Measurements from ENCODE around the gene NAALADL2. TPM values are rescaled to one million over a fixed set of nuclear protein-coding genes. Genes with fewer than 3 reads are reported as not detected.
"Not testable (repeated sequence)": the region's sequence is repeated elsewhere in the genome, so short reads cannot be mapped to it uniquely, and the experiment has no call there.

Gene NAALADL2
- total RNA-seq, 1 donor from 2014 or later, result 11.5 TPM

DNA sequence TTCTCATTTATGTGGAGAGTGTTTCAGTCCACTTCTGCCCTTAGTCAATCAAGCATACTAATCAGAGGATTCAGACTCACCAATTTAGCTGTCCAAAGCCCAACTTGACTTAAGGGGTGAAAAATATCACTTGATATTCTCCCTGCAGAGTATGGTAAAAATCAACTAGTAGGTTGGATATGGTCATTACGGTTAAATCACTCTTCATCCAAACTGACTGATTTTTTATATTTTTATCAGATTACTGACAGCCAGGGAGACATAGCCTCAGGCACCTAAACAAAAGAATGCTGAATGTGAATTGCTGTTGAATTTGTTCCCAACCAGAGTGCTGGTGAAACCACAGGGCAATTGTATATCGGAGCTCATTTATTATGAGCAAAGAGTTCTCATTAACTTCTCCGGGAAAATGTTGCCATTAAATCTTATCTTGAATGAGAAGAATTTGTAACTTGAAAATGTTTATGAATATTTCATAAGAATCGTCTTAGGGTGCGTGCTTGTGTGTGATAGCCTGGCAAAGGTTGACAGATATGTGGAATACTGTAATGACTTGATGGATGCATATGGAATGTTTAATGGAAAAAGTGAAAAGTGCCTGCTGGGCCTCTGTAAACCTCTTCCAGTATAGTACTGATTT lies 411.2 kb downstream of the NAALADL2 start:
- Mint-ChIP-seq H3K4me3 (peak overlapping the region; percentile 22), H3K27me3 (ENCODE audit: insufficient read depth, low read depth) (no peaks in the 10 kb centered on the region)
- no peak overlapping the region for H3K27ac ChIP-seq

DNA sequence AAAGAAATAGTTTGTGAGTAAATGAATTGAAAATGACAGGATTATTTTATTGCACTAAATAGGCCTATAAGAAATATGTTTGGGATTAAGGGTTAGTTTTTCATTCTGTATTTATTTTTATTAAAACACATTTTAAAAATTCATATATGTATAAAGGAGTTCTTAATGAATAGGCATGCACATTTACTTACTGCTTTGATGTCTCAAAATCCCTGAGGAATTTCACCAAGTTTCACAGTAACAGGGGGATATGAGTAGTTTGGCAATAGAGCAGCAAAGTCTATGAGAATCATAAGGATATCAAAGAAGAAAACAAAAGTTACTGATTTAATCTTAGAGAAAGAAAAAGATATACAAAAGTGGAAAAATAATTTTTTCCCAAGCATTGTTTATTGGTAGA lies 411.7 kb downstream of the NAALADL2 start:
- Histone ChIP-seq H3K27me3 (no peaks in the 10 kb centered on the region), H2AFZ (replicated peaks) (no peak overlapping the region), H3K9me3 (ENCODE audit: low read depth) (no peaks in the 10 kb centered on the region), H4K20me1 (ENCODE audit: low read depth) (no peaks in the 10 kb centered on the region), H3K4me2 (no peak overlapping the region), H3K79me2 (ENCODE audit: low read depth) (no peaks in the 10 kb centered on the region), H3F3A (ENCODE audit: low read depth) (no peaks in the 10 kb centered on the region), H3K9ac (no peak overlapping the region), H3K4me3 (no peak overlapping the region), H3K4me1 (no peaks in the 10 kb centered on the region), H3K36me3 (no peaks in the 10 kb centered on the region), H3K27ac (no peak overlapping the region)
- Mint-ChIP-seq H3K27ac (peak overlapping the region; percentile 92), H3K27me3 (ENCODE audit: insufficient read depth, low read depth) (no peaks in the 10 kb centered on the region), H3K4me3 (no peak overlapping the region), H3K9me3 (no peaks in the 10 kb centered on the region), H3K4me1 (peaks cover 12% of the 10 kb centered on the region), H3K36me3 (no peaks in the 10 kb centered on the region)
- DNase-seq (ENCODE audit: low spot score), result no peak
- TF ChIP-seq EZH2 (IDR thresholded peaks at IDR 0.05), result no peak
- TF ChIP-seq, protein P1, sequence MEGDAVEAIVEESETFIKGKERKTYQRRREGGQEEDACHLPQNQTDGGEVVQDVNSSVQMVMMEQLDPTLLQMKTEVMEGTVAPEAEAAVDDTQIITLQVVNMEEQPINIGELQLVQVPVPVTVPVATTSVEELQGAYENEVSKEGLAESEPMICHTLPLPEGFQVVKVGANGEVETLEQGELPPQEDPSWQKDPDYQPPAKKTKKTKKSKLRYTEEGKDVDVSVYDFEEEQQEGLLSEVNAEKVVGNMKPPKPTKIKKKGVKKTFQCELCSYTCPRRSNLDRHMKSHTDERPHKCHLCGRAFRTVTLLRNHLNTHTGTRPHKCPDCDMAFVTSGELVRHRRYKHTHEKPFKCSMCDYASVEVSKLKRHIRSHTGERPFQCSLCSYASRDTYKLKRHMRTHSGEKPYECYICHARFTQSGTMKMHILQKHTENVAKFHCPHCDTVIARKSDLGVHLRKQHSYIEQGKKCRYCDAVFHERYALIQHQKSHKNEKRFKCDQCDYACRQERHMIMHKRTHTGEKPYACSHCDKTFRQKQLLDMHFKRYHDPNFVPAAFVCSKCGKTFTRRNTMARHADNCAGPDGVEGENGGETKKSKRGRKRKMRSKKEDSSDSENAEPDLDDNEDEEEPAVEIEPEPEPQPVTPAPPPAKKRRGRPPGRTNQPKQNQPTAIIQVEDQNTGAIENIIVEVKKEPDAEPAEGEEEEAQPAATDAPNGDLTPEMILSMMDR (IDR thresholded peaks at IDR 0.05), result no peak
- TF ChIP-seq EZH2phosphoT487 (IDR thresholded peaks at IDR 0.05), result no peak

More for the DNA sequence above, 411.2 kb downstream of the NAALADL2 start:
- no peak for DNase-seq (ENCODE audit: low spot score)
- H3K79me2 ChIP-seq (ENCODE audit: low read depth), result no peaks in the 10 kb centered on the region
- no peak overlapping the region for H3K9ac ChIP-seq
- no peaks in the 10 kb centered on the region for H3K9me3 Mint-ChIP-seq
- H3K4me3 ChIP-seq, result no peak overlapping the region
- no peak overlapping the region for H2AFZ ChIP-seq (replicated peaks)
- no peaks in the 10 kb centered on the region for H3K36me3 Mint-ChIP-seq
- no peaks in the 10 kb centered on the region for H3K27me3 ChIP-seq
- TF ChIP-seq EZH2 (IDR thresholded peaks at IDR 0.05), result no peak
- TF ChIP-seq, protein P1 (IDR thresholded peaks at IDR 0.05), result no peak
- TF ChIP-seq EZH2phosphoT487 (IDR thresholded peaks at IDR 0.05), result no peak
- H3K4me1 Mint-ChIP-seq, result peaks cover 12% of the 10 kb centered on the region
- H3K4me1 ChIP-seq, result no peaks in the 10 kb centered on the region
- H3K27ac Mint-ChIP-seq, result peak overlapping the region; percentile 92
- no peaks in the 10 kb centered on the region for H3K9me3 ChIP-seq (ENCODE audit: low read depth)
- H3F3A ChIP-seq (ENCODE audit: low read depth), result no peaks in the 10 kb centered on the region
- H3K36me3 ChIP-seq, result no peaks in the 10 kb centered on the region
- no peaks in the 10 kb centered on the region for H4K20me1 ChIP-seq (ENCODE audit: low read depth)
- no peak overlapping the region for H3K4me2 ChIP-seq

DNA sequence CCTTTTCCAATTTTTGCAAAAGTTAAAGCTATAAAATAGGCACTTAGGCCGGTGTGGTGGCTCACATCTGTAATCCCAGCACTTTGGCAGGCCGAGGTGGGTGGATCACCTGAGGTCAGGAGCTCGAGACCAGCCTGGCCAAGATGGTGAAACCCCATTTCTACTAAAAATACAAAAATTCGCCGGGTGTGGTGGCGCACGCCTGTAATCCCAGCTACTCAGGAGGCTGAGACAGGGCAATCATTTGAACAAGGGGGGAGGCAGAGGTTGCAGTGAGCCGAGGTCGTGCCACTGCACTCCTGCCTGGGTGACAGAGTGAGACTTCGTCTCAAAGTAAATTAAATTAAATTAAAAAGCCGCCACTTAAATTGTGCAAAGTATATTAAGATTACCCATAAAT lies 412.3 kb downstream of the NAALADL2 start:
- H3K27me3 ChIP-seq; H3K9me3 ChIP-seq (ENCODE audit: low read depth); H3K4me3 ChIP-seq; H3K4me1 ChIP-seq; H3K9me3 Mint-ChIP-seq; H3K79me2 ChIP-seq (ENCODE audit: low read depth); H3K4me3 Mint-ChIP-seq; H3F3A ChIP-seq (ENCODE audit: low read depth); H2AFZ ChIP-seq (replicated peaks); H3K27ac Mint-ChIP-seq; H4K20me1 ChIP-seq (ENCODE audit: low read depth); H3K36me3 ChIP-seq; H3K27me3 Mint-ChIP-seq (ENCODE audit: insufficient read depth, low read depth); H3K27ac ChIP-seq; DNase-seq (ENCODE audit: low spot score); H3K36me3 Mint-ChIP-seq; H3K4me2 ChIP-seq; H3K9ac ChIP-seq: not testable (repeated sequence)
- H3K4me1 Mint-ChIP-seq, result peaks cover 12% of the 10 kb centered on the region

DNA sequence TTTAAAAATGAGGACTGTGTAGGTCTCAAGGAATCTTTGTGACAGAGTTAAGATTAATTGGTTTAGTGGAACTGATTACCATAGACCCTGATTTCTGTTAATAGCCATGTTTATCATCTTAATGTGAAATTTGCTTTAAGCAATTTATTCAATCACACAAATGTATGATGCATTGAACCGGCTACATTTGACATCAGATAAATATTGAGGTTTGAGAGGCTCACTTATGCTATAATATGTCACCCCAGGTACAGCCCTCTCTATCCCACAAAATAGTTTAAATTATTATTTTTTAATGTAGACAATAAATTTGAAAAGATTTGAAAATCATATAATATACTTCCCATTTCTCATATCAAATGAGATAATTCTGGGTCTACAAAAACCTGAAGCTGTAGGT lies 413.3 kb downstream of the NAALADL2 start:
- Histone ChIP-seq H2AFZ (replicated peaks) (no peak overlapping the region), H3K27ac (no peak overlapping the region), H3K36me3 (no peaks in the 10 kb centered on the region), H4K20me1 (ENCODE audit: low read depth) (no peaks in the 10 kb centered on the region), H3F3A (ENCODE audit: low read depth) (no peaks in the 10 kb centered on the region), H3K9me3 (ENCODE audit: low read depth) (no peaks in the 10 kb centered on the region), H3K4me2 (no peak overlapping the region), H3K4me3 (no peak overlapping the region), H3K9ac (no peak overlapping the region), H3K79me2 (ENCODE audit: low read depth) (no peaks in the 10 kb centered on the region), H3K27me3 (no peaks in the 10 kb centered on the region), H3K4me1 (no peaks in the 10 kb centered on the region)
- no peak overlapping the region for H3K4me3 Mint-ChIP-seq
- no peaks in the 10 kb centered on the region for H3K9me3 Mint-ChIP-seq
- H3K27ac Mint-ChIP-seq, result no peak overlapping the region
- no peak for DNase-seq (ENCODE audit: low spot score)
- H3K36me3 Mint-ChIP-seq, result no peaks in the 10 kb centered on the region
- no peak for TF ChIP-seq EZH2 (IDR thresholded peaks at IDR 0.05)
- TF ChIP-seq, protein P1 (IDR thresholded peaks at IDR 0.05), result no peak
- TF ChIP-seq EZH2phosphoT487 (IDR thresholded peaks at IDR 0.05), result no peak
- peaks cover 12% of the 10 kb centered on the region for H3K4me1 Mint-ChIP-seq
- no peaks in the 10 kb centered on the region for H3K27me3 Mint-ChIP-seq (ENCODE audit: insufficient read depth, low read depth)

All from neural progenitor cell (in vitro differentiated cells).